ENCODE data around the gene SLC6A3.

Gene SLC6A3

GRCh38 chr5:1445313-1445688 lies at the start of gene SLC6A3:
SLC6A3 (minus strand) TSS chr5:1445440; CDS start chr5:1443197, 2,243 bp downstream.
- DNase-seq: no peak

GRCh38 chr5:1493941-1494340 lies 48.7 kb upstream of the SLC6A3 start:
- DNase-seq: no peak

- DNase-seq: no peak
Observed at GRCh38 chr5:1493413-1493812, 48.2 kb upstream of the SLC6A3 start.

- DNase-seq: no peak
Observed at GRCh38 chr5:1492757-1493156, 47.5 kb upstream of the SLC6A3 start.

- no peak for DNase-seq
Observed at GRCh38 chr5:1490376-1490775, 45.1 kb upstream of the SLC6A3 start.

- DNase-seq: no peak
Observed at GRCh38 chr5:1489754-1490153, 44.5 kb upstream of the SLC6A3 start.

GRCh38 chr5:1488882-1489680 lies 43.8 kb upstream of the SLC6A3 start:
- no peak for DNase-seq

- no peak for DNase-seq
Observed at GRCh38 chr5:1487079-1487764, 42.0 kb upstream of the SLC6A3 start.

- no peak for DNase-seq
Observed at GRCh38 chr5:1486271-1486670, 41.0 kb upstream of the SLC6A3 start.

- DNase-seq: no peak
Observed at GRCh38 chr5:1485579-1486118, 40.4 kb upstream of the SLC6A3 start.

GRCh38 chr5:1484730-1485578 lies 39.7 kb upstream of the SLC6A3 start:
- no peak for DNase-seq

- no peak for DNase-seq
Observed at GRCh38 chr5:1483856-1484729, 38.9 kb upstream of the SLC6A3 start.

GRCh38 chr5:1483064-1483463 lies 37.8 kb upstream of the SLC6A3 start:
- DNase-seq: no peak

GRCh38 chr5:1481959-1482331 lies 36.7 kb upstream of the SLC6A3 start:
- DNase-seq: no peak

GRCh38 chr5:1481266-1481958 lies 36.2 kb upstream of the SLC6A3 start:
- no peak for DNase-seq

GRCh38 chr5:1480806-1481205 lies 35.6 kb upstream of the SLC6A3 start:
- no peak for DNase-seq

GRCh38 chr5:1480217-1480616 lies 35.0 kb upstream of the SLC6A3 start:
- no peak for DNase-seq

- no peak for DNase-seq
Observed at GRCh38 chr5:1479581-1480188, 34.4 kb upstream of the SLC6A3 start.

- no peak for DNase-seq
Observed at GRCh38 chr5:1479066-1479465, 33.8 kb upstream of the SLC6A3 start.

- no peak for DNase-seq
Observed at GRCh38 chr5:1478271-1479035, 33.2 kb upstream of the SLC6A3 start.
